Keratinocyte (primary cell): ENCODE data around the gene GPX5.

Experiments used
- CTCF ChIP-seq, 3 experiments: IDR thresholded peaks in 1 of 3; conservative IDR thresholded peaks in 1 of 3; optimal IDR thresholded peaks in 1 of 3; 2 replicates in 2 of 3; 3 replicates in 1 of 3; pipeline versions ENCODE3 to v1.5.1; 2011; ENCODE audit warnings: low read length in 3 of 3, mild to moderate bottlenecking in 3 of 3, moderate library complexity in 2 of 3, control low read depth in 1 of 3, inconsistent platforms in 1 of 3; ENCODE audit not compliant: insufficient read depth in 2 of 3; ENCODE audit errors: extremely low read depth in 1 of 3
- EZH2 ChIP-seq: IDR thresholded peaks from one replicate; pipeline ENCODE4 v1.6.1; 2012; ENCODE audit warnings: inconsistent platforms, mild to moderate bottlenecking, low read length, moderate library complexity

- TF ChIP-seq CTCF (optimal IDR thresholded peaks at IDR 0.05 in 1 of 3, IDR thresholded peaks at IDR 0.05 in 1 of 3, conservative IDR thresholded peaks at IDR 0.05 in 1 of 3; ENCODE audit: extremely low read depth in 1 of 3, insufficient read depth in 2 of 3, low read length in 3 of 3): no peak
- no peak for TF ChIP-seq EZH2
These were observed 40.2 kb upstream of the GPX5 start for GRCh38 chr6:28485482-28485881.
